ENCODE results near the gene OXTR.

The OXTR gene

GRCh38 chr3:8713901-8714759 lies 55.3 kb downstream of the OXTR start:
- Histone ChIP-seq H3K4me1 (ENCODE audit: control insufficient read depth, insufficient read depth, low read length) (no peaks in the 10 kb centered on the region), H3K9ac (ENCODE audit: low read length) (no peak overlapping the region), H3K4me3 (ENCODE audit: low read length) (no peak overlapping the region), H3K36me3 (ENCODE audit: control insufficient read depth, insufficient read depth, low read length) (no peaks in the 10 kb centered on the region), H3K27me3 (ENCODE audit: control insufficient read depth, insufficient read depth, low read length) (no peaks in the 10 kb centered on the region), H3K9me3 (ENCODE audit: control insufficient read depth, low read length) (no peaks in the 10 kb centered on the region)

- H3K9ac ChIP-seq (ENCODE audit: low read length), result no peak overlapping the region
- H3K4me3 ChIP-seq (ENCODE audit: low read length), result no peak overlapping the region
- no peaks in the 10 kb centered on the region for H3K9me3 ChIP-seq (ENCODE audit: control insufficient read depth, low read length)
- H3K4me1 ChIP-seq (ENCODE audit: control insufficient read depth, insufficient read depth, low read length), result no peaks in the 10 kb centered on the region
- no peaks in the 10 kb centered on the region for H3K27me3 ChIP-seq (ENCODE audit: control insufficient read depth, insufficient read depth, low read length)
- H3K36me3 ChIP-seq (ENCODE audit: control insufficient read depth, insufficient read depth, low read length), result no peaks in the 10 kb centered on the region
Measured at GRCh38 chr3:8712908-8713255, 56.5 kb downstream of the OXTR start.

- Histone ChIP-seq H3K4me1 (ENCODE audit: control insufficient read depth, insufficient read depth, low read length) (no peaks in the 10 kb centered on the region), H3K9ac (ENCODE audit: low read length) (no peak overlapping the region), H3K27me3 (ENCODE audit: control insufficient read depth, insufficient read depth, low read length) (no peaks in the 10 kb centered on the region), H3K36me3 (ENCODE audit: control insufficient read depth, insufficient read depth, low read length) (no peaks in the 10 kb centered on the region), H3K4me3 (ENCODE audit: low read length) (no peak overlapping the region), H3K9me3 (ENCODE audit: control insufficient read depth, low read length) (no peaks in the 10 kb centered on the region)
Measured at GRCh38 chr3:8712045-8712907, 57.1 kb downstream of the OXTR start.

- Histone ChIP-seq H3K36me3 (ENCODE audit: control insufficient read depth, insufficient read depth, low read length) (no peaks in the 10 kb centered on the region), H3K27me3 (ENCODE audit: control insufficient read depth, insufficient read depth, low read length) (no peaks in the 10 kb centered on the region), H3K9me3 (ENCODE audit: control insufficient read depth, low read length) (no peaks in the 10 kb centered on the region), H3K4me3 (ENCODE audit: low read length) (no peak overlapping the region), H3K4me1 (ENCODE audit: control insufficient read depth, insufficient read depth, low read length) (no peaks in the 10 kb centered on the region), H3K9ac (ENCODE audit: low read length) (no peak overlapping the region)
Measured at GRCh38 chr3:8709801-8710507, 59.5 kb downstream of the OXTR start.

GRCh38 chr3:8709287-8709686 lies 60.1 kb downstream of the OXTR start:
- Histone ChIP-seq H3K4me1 (ENCODE audit: control insufficient read depth, insufficient read depth, low read length) (no peaks in the 10 kb centered on the region), H3K27me3 (ENCODE audit: control insufficient read depth, insufficient read depth, low read length) (no peaks in the 10 kb centered on the region), H3K36me3 (ENCODE audit: control insufficient read depth, insufficient read depth, low read length) (no peaks in the 10 kb centered on the region), H3K9ac (ENCODE audit: low read length) (no peak overlapping the region), H3K4me3 (ENCODE audit: low read length) (no peak overlapping the region), H3K9me3 (ENCODE audit: control insufficient read depth, low read length) (no peaks in the 10 kb centered on the region)

GRCh38 chr3:8705575-8705974 lies 63.8 kb downstream of the OXTR start:
- no peaks in the 10 kb centered on the region for H3K36me3 ChIP-seq (ENCODE audit: control insufficient read depth, insufficient read depth, low read length)
- no peak overlapping the region for H3K9ac ChIP-seq (ENCODE audit: low read length)
- no peaks in the 10 kb centered on the region for H3K4me1 ChIP-seq (ENCODE audit: control insufficient read depth, insufficient read depth, low read length)
- no peaks in the 10 kb centered on the region for H3K27me3 ChIP-seq (ENCODE audit: control insufficient read depth, insufficient read depth, low read length)
- H3K9me3 ChIP-seq (ENCODE audit: control insufficient read depth, low read length), result no peaks in the 10 kb centered on the region
- no peak overlapping the region for H3K4me3 ChIP-seq (ENCODE audit: low read length)

GRCh38 chr3:8702560-8702959 lies 66.9 kb downstream of the OXTR start:
- H3K27me3 ChIP-seq (ENCODE audit: control insufficient read depth, insufficient read depth, low read length), result no peaks in the 10 kb centered on the region
- H3K4me1 ChIP-seq (ENCODE audit: control insufficient read depth, insufficient read depth, low read length), result no peaks in the 10 kb centered on the region
- no peak overlapping the region for H3K4me3 ChIP-seq (ENCODE audit: low read length)
- H3K9me3 ChIP-seq (ENCODE audit: control insufficient read depth, low read length), result no peaks in the 10 kb centered on the region
- H3K9ac ChIP-seq (ENCODE audit: low read length), result no peak overlapping the region
- no peaks in the 10 kb centered on the region for H3K36me3 ChIP-seq (ENCODE audit: control insufficient read depth, insufficient read depth, low read length)

Measured in mucosa of stomach (tissue), 1 donor.